K562 (cell line): ENCODE results near the gene MRPS10. TPM values are rescaled to one million over a fixed set of nuclear protein-coding genes. Genes with fewer than 3 reads are reported as not detected.

Experiments used
- ATAC-seq: fragments of 200-7000 bp; cut with Tn5 transposase; 3 replicates; pipeline ENCODE4 v1.9.1; 2020; ENCODE audit warnings: moderate library complexity
- BruUV-seq: library from RNA; stranded (reverse); fragments of 400-500 nt; replicated peaks from 2 replicates; lab custom pipeline; 2021; lab: Mats Ljungman, UMichigan
- CTCF ChIA-PET: fragments of 300-600 bp; formaldehyde crosslinking; extraction: SDS; loops from one replicate; lab custom pipeline; 2021; ENCODE audit warnings: low intra/inter-chr PET ratio; lab: Yijun Ruan, JAX
- POLR2A ChIA-PET: fragments of 300-600, 350-650 bp; sonication (Branson Sonifier 250); formaldehyde crosslinking; extraction: SDS; loops from one replicate; lab custom pipeline; 2021; ENCODE audit warnings: antibody characterized with exemption, inconsistent platforms; lab: Yijun Ruan, JAX
- DNase-seq, 4 experiments: peaks; one replicate each; pipeline versions ENCODE4 v3.0.0 to v3.0.0-alpha.2; 2011 to 2018; ENCODE audit warnings: low spot score in 3 of 4, mixed read lengths in 3 of 4; ENCODE audit errors: extremely low read depth in 1 of 4
- FAIRE-seq: peaks from 2 replicates; lab custom pipeline; 2011; peaks lifted over from hg19 to GRCh38; lab: Jason Lieb, UNC
- H2AFZ ChIP-seq: 2 replicates; pipeline ENCODE4 v1.6.0; 2011; ENCODE audit warnings: low read depth, low read length, control low read depth, inconsistent platforms
- H3K27ac ChIP-seq: fragments of 200-600 bp; 3 replicates; pipeline ENCODE4 v1.8.0; 2011; ENCODE audit warnings: low read depth, mild to moderate bottlenecking, control low read depth, inconsistent platforms, low read length, moderate library complexity, mixed read lengths; ENCODE audit errors: extremely low read depth
- H3K27me3 ChIP-seq, 2 experiments: fragments of 300-600 bp in 1 of 2; 2 replicates in 1 of 2; 3 replicates in 1 of 2; pipeline versions ENCODE4 v1.6.0 to v1.8.0; 2011; ENCODE audit warnings: inconsistent platforms in 2 of 2, low read length in 2 of 2, mild to moderate bottlenecking in 1 of 2, mixed read lengths in 1 of 2, moderate library complexity in 1 of 2; ENCODE audit not compliant: control insufficient read depth in 2 of 2, insufficient read depth in 2 of 2
- H3K36me3 ChIP-seq: fragments of 300-600 bp; 3 replicates; pipeline ENCODE4 v1.8.0; 2011; ENCODE audit warnings: mild to moderate bottlenecking, low read length, inconsistent platforms; ENCODE audit not compliant: control insufficient read depth, insufficient read depth
- H3K4me1 ChIP-seq, 2 experiments: fragments of 200-600 bp in 1 of 2; replicated peaks in 1 of 2; 2 replicates in 1 of 2; 3 replicates in 1 of 2; pipeline versions ENCODE4 v1.5.1 to v1.8.0; 2011; ENCODE audit warnings: inconsistent platforms in 2 of 2, low read length in 2 of 2, mild to moderate bottlenecking in 1 of 2, mixed read lengths in 1 of 2, moderate library complexity in 1 of 2; ENCODE audit not compliant: control insufficient read depth in 2 of 2, insufficient read depth in 2 of 2
- H3K4me2 ChIP-seq: 2 replicates; pipeline ENCODE4 v1.6.1; 2011; ENCODE audit warnings: low read length, control low read depth, inconsistent platforms, mixed read lengths; ENCODE audit not compliant: insufficient read depth
- H3K4me3 ChIP-seq: fragments of 200-600 bp; sonication (generic), shearing (Covaris generic); 2 replicates; pipeline ENCODE4 v1.5.1; 2016; ENCODE audit warnings: control low read depth, inconsistent platforms
- H3K79me2 ChIP-seq: fragments of 200-600 bp; 3 replicates; pipeline ENCODE4 v1.8.0; 2011; ENCODE audit warnings: low read length, inconsistent platforms; ENCODE audit not compliant: control insufficient read depth, insufficient read depth
- H3K9ac ChIP-seq, 2 experiments: 2 replicates each; pipeline versions ENCODE4 v1.6.0 to v1.6.1; 2011; ENCODE audit warnings: low read depth in 2 of 2, low read length in 2 of 2, control low read depth in 1 of 2, inconsistent platforms in 1 of 2, mild to moderate bottlenecking in 1 of 2, mixed read lengths in 1 of 2; ENCODE audit not compliant: insufficient read depth in 1 of 2
- H3K9me1 ChIP-seq: one replicate; pipeline ENCODE4 v1.6.0; 2011; ENCODE audit warnings: inconsistent platforms, mild to moderate bottlenecking, low read length, moderate library complexity; ENCODE audit not compliant: control insufficient read depth, insufficient read depth
- H3K9me3 ChIP-seq: replicated peaks from 2 replicates; pipeline ENCODE4 v1.5.1; 2011; ENCODE audit warnings: low read depth, low read length, inconsistent platforms; ENCODE audit not compliant: control insufficient read depth, insufficient read depth
- H4K20me1 ChIP-seq: replicated peaks from 2 replicates; pipeline ENCODE4 v1.6.1; 2011; ENCODE audit warnings: low read length, inconsistent platforms, mixed read lengths; ENCODE audit not compliant: control insufficient read depth, insufficient read depth
- FOXJ2 ChIP-seq: fragments of 200-800 bp; sonication (Bioruptor generic); IDR thresholded peaks from 2 replicates; pipeline ENCODE4 v1.6.1; 2016; ENCODE audit warnings: missing genetic modification characterization, missing compliant biosample characterization
- MCM5 ChIP-seq: fragments of 450-650 bp; IDR thresholded peaks from 2 replicates; pipeline ENCODE4 v1.6.1; 2016; ENCODE audit warnings: low read depth
- MIER1 ChIP-seq: fragments of 450-650 bp; IDR thresholded peaks from 2 replicates; pipeline ENCODE4 v1.6.1; 2016; ENCODE audit warnings: antibody characterized with exemption, mild to moderate bottlenecking, low read depth
- NR1H2 ChIP-seq: sonication (generic); formaldehyde crosslinking; IDR thresholded peaks from 2 replicates; pipeline ENCODE4 v1.4.0; 2020; ENCODE audit warnings: mild to moderate bottlenecking, missing genetic modification reagents
- RHOXF2B ChIP-seq: fragments of 250-450 bp; sonication (Bioruptor Pico); conservative IDR thresholded peaks from 2 replicates; pipeline ENCODE4 v1.5.1; 2021
- ZNF121 ChIP-seq: sonication (generic); formaldehyde crosslinking; conservative IDR thresholded peaks from 2 replicates; pipeline ENCODE4 v1.8.0; 2022; ENCODE audit warnings: missing genetic modification reagents
- ZNF316 ChIP-seq: fragments of 450-650 bp; IDR thresholded peaks from 2 replicates; pipeline ENCODE4 v1.6.1; 2016
- WGBS: fragments of 100-300 bp; shearing (Covaris generic); methylation state at CpG from one replicate; pipeline ENCODE4 v1.1.6; 2016; ENCODE audit warnings: low coverage, mixed read lengths; ENCODE audit not compliant: insufficient coverage; ENCODE audit errors: missing lambda C conversion rate; 5-methylcytosine and 5-hydroxymethylcytosine counted together
- in situ Hi-C: fragments of 300-500 bp; cut with MboI; formaldehyde crosslinking; loops from 4 replicates; pipeline ENCODE4 v1.15.0; 2018; ENCODE audit warnings: inconsistent platforms, mixed read lengths
- intact Hi-C: fragments of 100-400 bp; cut with micrococcal nuclease; formaldehyde crosslinking; loops from 2 replicates; pipeline ENCODE4 v1.14.2; 2022
- polyA plus RNA-seq, 8 experiments: library from polyadenylated mRNA; depleted of rRNA in 4 of 8; stranded (reverse) in 5 of 8; unstranded in 3 of 8; fragments of >200 nt; fragmentation: Nextera tagmentation in 2 of 8; fragmentation: Illumina TruSeq in 1 of 8; extraction: Ambion mirVana in 2 of 8; extraction: Trizol in 1 of 8; gene quantifications; 2 replicates each; pipeline versions ENCODE4 v1.2.1 to v1.2.3, GENCODE V29; 2011 to 2014; ENCODE audit warnings: inconsistent platforms in 1 of 8, missing spikeins in 1 of 8
- total RNA-seq, 7 experiments: library from RNA; depleted of rRNA in 6 of 7; stranded (reverse); fragments of >200 nt in 6 of 7; fragmentation: Illumina TruSeq in 2 of 7; extraction: Trizol in 2 of 7; gene quantifications; 2 replicates each; pipeline versions ENCODE4 v1.2.1 to v1.2.3, GENCODE V29; 2011 to 2021; ENCODE audit warnings: low replicate concordance in 1 of 7
- TF ChIP-seq, protein P1 (sequence below): fragments of 450-650 bp; IDR thresholded peaks from 2 replicates; pipeline ENCODE4 v1.6.1; 2018; ENCODE audit warnings: mild to moderate bottlenecking, low read depth; ENCODE audit not compliant: partially characterized antibody
- TF ChIP-seq, protein P2 (sequence below): fragments of 450-650 bp; formaldehyde crosslinking; IDR thresholded peaks from 2 replicates; pipeline ENCODE4 v1.4.0; 2022; ENCODE audit warnings: mild to moderate bottlenecking, moderate library complexity
- TF ChIP-seq, protein P3 (sequence below): fragments of 450-650 bp; IDR thresholded peaks from 2 replicates; pipeline ENCODE4 v1.6.1; 2017; ENCODE audit warnings: antibody characterized with exemption, mild to moderate bottlenecking

Gene MRPS10
- total and polyA plus RNA-seq, 9 of the 15 experiments (the other 6 are each of a cell fraction or from before 2014, with no cell fraction given): 48.6 to 166 (median 93.7) TPM

DNA sequence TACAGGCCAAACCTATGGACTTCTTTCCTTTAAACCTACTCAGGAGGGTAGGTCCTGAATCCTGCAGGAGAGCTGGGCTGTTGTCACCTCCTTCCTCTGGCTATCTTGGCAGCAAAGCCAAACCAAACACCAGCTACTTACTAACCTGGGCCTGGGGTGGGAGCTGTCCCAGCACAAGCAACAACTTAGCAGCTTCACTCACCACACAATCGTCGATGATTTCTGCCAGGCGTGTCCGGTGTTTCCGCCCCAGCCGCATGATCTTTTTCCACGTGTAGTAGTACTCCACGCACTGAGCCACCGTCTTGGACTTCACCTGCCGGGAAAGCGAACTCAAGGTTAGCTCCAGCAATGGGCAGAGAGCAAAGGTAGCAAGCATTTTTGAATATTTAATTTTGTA lies 25.4 kb upstream of the MRPS10 start:
- no peak for DNase-seq
- ChIA-PET POLR2A (interaction anchor here (0.5 to 1.0 kb wide), 4 partner anchors 10 to 345 kb away, joined by 3 to 4 read pairs (median 4); no protein-coding TSS in a partner anchor), CTCF (no interaction called here)
- no peak for FAIRE-seq
- Histone ChIP-seq H3K9me1 (no peaks in the 10 kb centered on the region), H3K4me3 (no peak overlapping the region), H3K4me2 (no peak overlapping the region), H3K9me3 (no peaks in the 10 kb centered on the region), H4K20me1 (no peaks in the 10 kb centered on the region), H3K27me3 (peaks cover 22 to 27% of the 10 kb centered on the region in 2 experiments), H3K36me3 (no peaks in the 10 kb centered on the region), H3K79me2 (no peaks in the 10 kb centered on the region), H3K4me1 (no peaks in the 10 kb centered on the region), H3K9ac (no peak overlapping the region), H2AFZ (no peak overlapping the region), H3K27ac (no peak overlapping the region)
- in situ Hi-C loops: no loop called here
- 50% methylated on average over 11 of the region's 11 CpGs for WGBS
- intact Hi-C loops: no loop called here
- TF ChIP-seq MCM5 (no peak), RHOXF2B (no peak), NR1H2 (CRISPR knock-in tag) (no peak), ZNF316 (no peak), MIER1 (no peak), ZNF121 (CRISPR knock-in tag) (no peak), FOXJ2 (no peak)
- TF ChIP-seq, protein P1, sequence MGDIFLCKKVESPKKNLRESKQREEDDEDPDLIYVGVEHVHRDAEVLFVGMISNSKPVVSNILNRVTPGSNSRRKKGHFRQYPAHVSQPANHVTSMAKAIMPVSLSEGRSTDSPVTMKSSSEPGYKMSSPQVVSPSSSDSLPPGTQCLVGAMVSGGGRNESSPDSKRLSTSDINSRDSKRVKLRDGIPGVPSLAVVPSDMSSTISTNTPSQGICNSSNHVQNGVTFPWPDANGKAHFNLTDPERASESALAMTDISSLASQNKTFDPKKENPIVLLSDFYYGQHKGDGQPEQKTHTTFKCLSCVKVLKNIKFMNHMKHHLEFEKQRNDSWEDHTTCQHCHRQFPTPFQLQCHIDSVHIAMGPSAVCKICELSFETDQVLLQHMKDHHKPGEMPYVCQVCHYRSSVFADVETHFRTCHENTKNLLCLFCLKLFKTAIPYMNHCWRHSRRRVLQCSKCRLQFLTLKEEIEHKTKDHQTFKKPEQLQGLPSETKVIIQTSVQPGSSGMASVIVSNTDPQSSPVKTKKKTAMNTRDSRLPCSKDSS: no peak
- TF ChIP-seq, protein P2, sequence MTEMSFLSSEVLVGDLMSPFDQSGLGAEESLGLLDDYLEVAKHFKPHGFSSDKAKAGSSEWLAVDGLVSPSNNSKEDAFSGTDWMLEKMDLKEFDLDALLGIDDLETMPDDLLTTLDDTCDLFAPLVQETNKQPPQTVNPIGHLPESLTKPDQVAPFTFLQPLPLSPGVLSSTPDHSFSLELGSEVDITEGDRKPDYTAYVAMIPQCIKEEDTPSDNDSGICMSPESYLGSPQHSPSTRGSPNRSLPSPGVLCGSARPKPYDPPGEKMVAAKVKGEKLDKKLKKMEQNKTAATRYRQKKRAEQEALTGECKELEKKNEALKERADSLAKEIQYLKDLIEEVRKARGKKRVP (CRISPR knock-in tag): no peak
- TF ChIP-seq, protein P3, sequence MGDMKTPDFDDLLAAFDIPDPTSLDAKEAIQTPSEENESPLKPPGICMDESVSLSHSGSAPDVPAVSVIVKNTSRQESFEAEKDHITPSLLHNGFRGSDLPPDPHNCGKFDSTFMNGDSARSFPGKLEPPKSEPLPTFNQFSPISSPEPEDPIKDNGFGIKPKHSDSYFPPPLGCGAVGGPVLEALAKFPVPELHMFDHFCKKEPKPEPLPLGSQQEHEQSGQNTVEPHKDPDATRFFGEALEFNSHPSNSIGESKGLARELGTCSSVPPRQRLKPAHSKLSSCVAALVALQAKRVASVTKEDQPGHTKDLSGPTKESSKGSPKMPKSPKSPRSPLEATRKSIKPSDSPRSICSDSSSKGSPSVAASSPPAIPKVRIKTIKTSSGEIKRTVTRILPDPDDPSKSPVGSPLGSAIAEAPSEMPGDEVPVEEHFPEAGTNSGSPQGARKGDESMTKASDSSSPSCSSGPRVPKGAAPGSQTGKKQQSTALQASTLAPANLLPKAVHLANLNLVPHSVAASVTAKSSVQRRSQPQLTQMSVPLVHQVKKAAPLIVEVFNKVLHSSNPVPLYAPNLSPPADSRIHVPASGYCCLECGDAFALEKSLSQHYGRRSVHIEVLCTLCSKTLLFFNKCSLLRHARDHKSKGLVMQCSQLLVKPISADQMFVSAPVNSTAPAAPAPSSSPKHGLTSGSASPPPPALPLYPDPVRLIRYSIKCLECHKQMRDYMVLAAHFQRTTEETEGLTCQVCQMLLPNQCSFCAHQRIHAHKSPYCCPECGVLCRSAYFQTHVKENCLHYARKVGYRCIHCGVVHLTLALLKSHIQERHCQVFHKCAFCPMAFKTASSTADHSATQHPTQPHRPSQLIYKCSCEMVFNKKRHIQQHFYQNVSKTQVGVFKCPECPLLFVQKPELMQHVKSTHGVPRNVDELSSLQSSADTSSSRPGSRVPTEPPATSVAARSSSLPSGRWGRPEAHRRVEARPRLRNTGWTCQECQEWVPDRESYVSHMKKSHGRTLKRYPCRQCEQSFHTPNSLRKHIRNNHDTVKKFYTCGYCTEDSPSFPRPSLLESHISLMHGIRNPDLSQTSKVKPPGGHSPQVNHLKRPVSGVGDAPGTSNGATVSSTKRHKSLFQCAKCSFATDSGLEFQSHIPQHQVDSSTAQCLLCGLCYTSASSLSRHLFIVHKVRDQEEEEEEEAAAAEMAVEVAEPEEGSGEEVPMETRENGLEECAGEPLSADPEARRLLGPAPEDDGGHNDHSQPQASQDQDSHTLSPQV: no peak
- no TSS peak for BruUV-seq
- no peak for ATAC-seq
